WTC11 (cell line): Measurements from ENCODE around the gene CENPU. TPM values are rescaled to one million over a fixed set of nuclear protein-coding genes. Genes with fewer than 3 reads are reported as not detected.

ENCODE experiments used
- ATAC-seq: fragments of 200-7000 bp; cut with Tn5 transposase; 2 replicates; pipeline ENCODE4 v1.10.0; 2021; ENCODE audit warnings: mild to moderate bottlenecking, moderate library complexity
- CTCF ChIA-PET: fragments of 300-600 bp; sonication (Branson Sonifier 250); formaldehyde crosslinking; loops from one replicate; lab custom pipeline; 2021; ENCODE audit warnings: antibody characterized with exemption; lab: Charles Lee
- POLR2A ChIA-PET: fragments of 350-600 bp; sonication (Branson Sonifier 250); formaldehyde crosslinking; loops from one replicate; lab custom pipeline; 2021; ENCODE audit warnings: antibody characterized with exemption; lab: Charles Lee
- DNase-seq: peaks from one replicate; pipeline ENCODE4 v3.0.0; 2021; ENCODE audit warnings: low spot score
- H3K27ac Mint-ChIP-seq: 2 replicates; pipeline ENCODE4 v1.8.0; 2021; ENCODE audit warnings: mixed read lengths
- H3K27me3 Mint-ChIP-seq: 2 replicates; pipeline ENCODE4 v1.8.0; 2021; ENCODE audit warnings: low read depth, mild to moderate bottlenecking, moderate library complexity, mixed read lengths
- H3K36me3 Mint-ChIP-seq: 2 replicates; pipeline ENCODE4 v1.8.0; 2021; ENCODE audit warnings: mixed read lengths
- H3K4me1 Mint-ChIP-seq: 2 replicates; pipeline ENCODE4 v1.8.0; 2022; ENCODE audit warnings: mixed read lengths
- H3K4me3 Mint-ChIP-seq: 2 replicates; pipeline ENCODE4 v1.8.0; 2021; ENCODE audit warnings: mild to moderate bottlenecking, moderate library complexity, mixed read lengths
- H3K9me3 Mint-ChIP-seq: 2 replicates; pipeline ENCODE4 v1.8.0; 2021; ENCODE audit warnings: mixed read lengths
- AFF4 ChIP-seq: sonication (generic); formaldehyde crosslinking; IDR thresholded peaks from 2 replicates; pipeline ENCODE4 v1.8.1; 2023; ENCODE audit warnings: mild to moderate bottlenecking, missing genetic modification reagents, borderline replicate concordance
- E2F5 ChIP-seq: sonication (generic); formaldehyde crosslinking; IDR thresholded peaks from 2 replicates; pipeline ENCODE4 v1.8.1; 2022; ENCODE audit warnings: mild to moderate bottlenecking, moderate library complexity, missing genetic modification reagents
- FOXP1 ChIP-seq: sonication (generic); formaldehyde crosslinking; IDR thresholded peaks from 2 replicates; pipeline ENCODE4 v1.8.0; 2022; ENCODE audit warnings: missing genetic modification reagents, mild to moderate bottlenecking, moderate library complexity, borderline replicate concordance
- JAZF1 ChIP-seq: fragments of 250-450 bp; sonication (Bioruptor Pico); IDR thresholded peaks from 2 replicates; pipeline ENCODE4 v1.9.0; 2021; ENCODE audit warnings: moderate library complexity, mild to moderate bottlenecking, inconsistent platforms
- KAT7 ChIP-seq: sonication (generic); formaldehyde crosslinking; IDR thresholded peaks from 2 replicates; pipeline ENCODE4 v1.8.1; 2023; ENCODE audit warnings: missing genetic modification reagents, mild to moderate bottlenecking, borderline replicate concordance
- NFE2L1 ChIP-seq: sonication (generic); formaldehyde crosslinking; IDR thresholded peaks from 2 replicates; pipeline ENCODE4 v1.8.1; 2023; ENCODE audit warnings: missing genetic modification reagents
- NR3C1 ChIP-seq: sonication (generic); formaldehyde crosslinking; conservative IDR thresholded peaks from 2 replicates; pipeline ENCODE4 v1.8.1; 2023; ENCODE audit warnings: low read depth, mild to moderate bottlenecking, missing genetic modification reagents
- PRRX2 ChIP-seq: fragments of 250-450 bp; sonication (Bioruptor Pico); IDR thresholded peaks from 2 replicates; pipeline ENCODE4 v1.8.0; 2021; ENCODE audit warnings: mild to moderate bottlenecking
- RELA ChIP-seq: sonication (generic); formaldehyde crosslinking; IDR thresholded peaks from 2 replicates; pipeline ENCODE4 v1.8.1; 2022; ENCODE audit warnings: missing genetic modification reagents, mild to moderate bottlenecking, borderline replicate concordance
- SP1 ChIP-seq: sonication (generic); formaldehyde crosslinking; conservative IDR thresholded peaks from 2 replicates; pipeline ENCODE4 v1.8.1; 2022; ENCODE audit warnings: missing genetic modification reagents
- USF2 ChIP-seq: sonication (generic); formaldehyde crosslinking; IDR thresholded peaks from 2 replicates; pipeline ENCODE4 v1.8.1; 2023; ENCODE audit warnings: mild to moderate bottlenecking, missing genetic modification reagents, moderate library complexity
- total RNA-seq: library from RNA; stranded (reverse); gene quantifications from 3 replicates; pipeline ENCODE4 v1.2.3, GENCODE V29; 2021
- TF ChIP-seq, protein P1 (sequence below): sonication (generic); formaldehyde crosslinking; IDR thresholded peaks from 2 replicates; pipeline ENCODE4 v1.8.0; 2022; ENCODE audit warnings: mild to moderate bottlenecking, missing genetic modification reagents
- TF ChIP-seq, protein P2 (sequence below): sonication (generic); formaldehyde crosslinking; IDR thresholded peaks from 2 replicates; pipeline ENCODE4 v1.8.0; 2022; ENCODE audit warnings: mild to moderate bottlenecking, missing genetic modification reagents
- TF ChIP-seq, protein P3 (sequence below): fragments of 250-450 bp; sonication (Bioruptor Pico); IDR thresholded peaks from 2 replicates; pipeline ENCODE4 v1.9.0; 2021; ENCODE audit warnings: mild to moderate bottlenecking, borderline replicate concordance
- TF ChIP-seq, protein P4 (sequence below): sonication (generic); formaldehyde crosslinking; IDR thresholded peaks from 2 replicates; pipeline ENCODE4 v1.8.0; 2023; ENCODE audit warnings: mild to moderate bottlenecking, missing genetic modification reagents

CENPU gene
- total RNA-seq, 1 experiment from 2014 or later: 60.5 TPM

DNA sequence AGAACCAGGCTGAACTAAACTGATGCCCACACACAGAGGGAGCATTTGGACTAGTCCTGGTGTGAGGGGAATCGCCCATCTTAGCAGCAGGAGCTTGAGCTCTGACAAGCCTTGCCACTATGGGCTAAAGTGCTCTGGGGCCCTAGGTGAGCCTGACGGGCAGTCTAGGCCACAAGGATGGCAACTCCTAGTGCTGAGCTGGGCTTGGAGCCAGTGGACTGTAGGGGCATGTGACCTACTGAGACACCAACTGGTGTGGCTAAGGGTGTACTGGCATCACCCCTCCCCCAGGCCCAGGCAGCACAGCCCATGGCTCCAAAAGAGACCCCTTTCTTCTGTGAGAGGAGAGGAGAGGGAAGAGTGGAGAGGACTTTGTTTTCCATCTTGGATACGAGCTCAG lies 14.5 kb downstream of the CENPU start:
- H3K36me3 Mint-ChIP-seq: peaks cover 84% of the 10 kb centered on the region
- ATAC-seq (no peak), DNase-seq (no peak)
- H3K4me1 Mint-ChIP-seq: no peaks in the 10 kb centered on the region
- TF ChIP-seq NR3C1: no peak
- TF ChIP-seq KAT7: no peak
- TF ChIP-seq, protein P1, sequence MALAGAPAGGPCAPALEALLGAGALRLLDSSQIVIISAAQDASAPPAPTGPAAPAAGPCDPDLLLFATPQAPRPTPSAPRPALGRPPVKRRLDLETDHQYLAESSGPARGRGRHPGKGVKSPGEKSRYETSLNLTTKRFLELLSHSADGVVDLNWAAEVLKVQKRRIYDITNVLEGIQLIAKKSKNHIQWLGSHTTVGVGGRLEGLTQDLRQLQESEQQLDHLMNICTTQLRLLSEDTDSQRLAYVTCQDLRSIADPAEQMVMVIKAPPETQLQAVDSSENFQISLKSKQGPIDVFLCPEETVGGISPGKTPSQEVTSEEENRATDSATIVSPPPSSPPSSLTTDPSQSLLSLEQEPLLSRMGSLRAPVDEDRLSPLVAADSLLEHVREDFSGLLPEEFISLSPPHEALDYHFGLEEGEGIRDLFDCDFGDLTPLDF (CRISPR knock-in tag): no peak
- no peak for TF ChIP-seq RELA (CRISPR knock-in tag)
- TF ChIP-seq AFF4 (CRISPR knock-in tag): no peak
- TF ChIP-seq, protein P2, sequence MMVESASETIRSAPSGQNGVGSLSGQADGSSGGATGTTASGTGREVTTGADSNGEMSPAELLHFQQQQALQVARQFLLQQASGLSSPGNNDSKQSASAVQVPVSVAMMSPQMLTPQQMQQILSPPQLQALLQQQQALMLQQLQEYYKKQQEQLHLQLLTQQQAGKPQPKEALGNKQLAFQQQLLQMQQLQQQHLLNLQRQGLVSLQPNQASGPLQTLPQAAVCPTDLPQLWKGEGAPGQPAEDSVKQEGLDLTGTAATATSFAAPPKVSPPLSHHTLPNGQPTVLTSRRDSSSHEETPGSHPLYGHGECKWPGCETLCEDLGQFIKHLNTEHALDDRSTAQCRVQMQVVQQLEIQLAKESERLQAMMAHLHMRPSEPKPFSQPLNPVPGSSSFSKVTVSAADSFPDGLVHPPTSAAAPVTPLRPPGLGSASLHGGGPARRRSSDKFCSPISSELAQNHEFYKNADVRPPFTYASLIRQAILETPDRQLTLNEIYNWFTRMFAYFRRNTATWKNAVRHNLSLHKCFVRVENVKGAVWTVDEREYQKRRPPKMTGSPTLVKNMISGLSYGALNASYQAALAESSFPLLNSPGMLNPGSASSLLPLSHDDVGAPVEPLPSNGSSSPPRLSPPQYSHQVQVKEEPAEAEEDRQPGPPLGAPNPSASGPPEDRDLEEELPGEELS: no peak
- TF ChIP-seq FOXP1 (CRISPR knock-in tag): no peak
- TF ChIP-seq E2F5 (CRISPR knock-in tag): no peak
- TF ChIP-seq, protein P3, sequence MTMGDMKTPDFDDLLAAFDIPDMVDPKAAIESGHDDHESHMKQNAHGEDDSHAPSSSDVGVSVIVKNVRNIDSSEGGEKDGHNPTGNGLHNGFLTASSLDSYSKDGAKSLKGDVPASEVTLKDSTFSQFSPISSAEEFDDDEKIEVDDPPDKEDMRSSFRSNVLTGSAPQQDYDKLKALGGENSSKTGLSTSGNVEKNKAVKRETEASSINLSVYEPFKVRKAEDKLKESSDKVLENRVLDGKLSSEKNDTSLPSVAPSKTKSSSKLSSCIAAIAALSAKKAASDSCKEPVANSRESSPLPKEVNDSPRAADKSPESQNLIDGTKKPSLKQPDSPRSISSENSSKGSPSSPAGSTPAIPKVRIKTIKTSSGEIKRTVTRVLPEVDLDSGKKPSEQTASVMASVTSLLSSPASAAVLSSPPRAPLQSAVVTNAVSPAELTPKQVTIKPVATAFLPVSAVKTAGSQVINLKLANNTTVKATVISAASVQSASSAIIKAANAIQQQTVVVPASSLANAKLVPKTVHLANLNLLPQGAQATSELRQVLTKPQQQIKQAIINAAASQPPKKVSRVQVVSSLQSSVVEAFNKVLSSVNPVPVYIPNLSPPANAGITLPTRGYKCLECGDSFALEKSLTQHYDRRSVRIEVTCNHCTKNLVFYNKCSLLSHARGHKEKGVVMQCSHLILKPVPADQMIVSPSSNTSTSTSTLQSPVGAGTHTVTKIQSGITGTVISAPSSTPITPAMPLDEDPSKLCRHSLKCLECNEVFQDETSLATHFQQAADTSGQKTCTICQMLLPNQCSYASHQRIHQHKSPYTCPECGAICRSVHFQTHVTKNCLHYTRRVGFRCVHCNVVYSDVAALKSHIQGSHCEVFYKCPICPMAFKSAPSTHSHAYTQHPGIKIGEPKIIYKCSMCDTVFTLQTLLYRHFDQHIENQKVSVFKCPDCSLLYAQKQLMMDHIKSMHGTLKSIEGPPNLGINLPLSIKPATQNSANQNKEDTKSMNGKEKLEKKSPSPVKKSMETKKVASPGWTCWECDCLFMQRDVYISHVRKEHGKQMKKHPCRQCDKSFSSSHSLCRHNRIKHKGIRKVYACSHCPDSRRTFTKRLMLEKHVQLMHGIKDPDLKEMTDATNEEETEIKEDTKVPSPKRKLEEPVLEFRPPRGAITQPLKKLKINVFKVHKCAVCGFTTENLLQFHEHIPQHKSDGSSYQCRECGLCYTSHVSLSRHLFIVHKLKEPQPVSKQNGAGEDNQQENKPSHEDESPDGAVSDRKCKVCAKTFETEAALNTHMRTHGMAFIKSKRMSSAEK (CRISPR knock-in tag): no peak
- no peak overlapping the region for H3K4me3 Mint-ChIP-seq
- H3K27ac Mint-ChIP-seq: no peak overlapping the region
- H3K27me3 Mint-ChIP-seq: no peaks in the 10 kb centered on the region
- H3K9me3 Mint-ChIP-seq: no peaks in the 10 kb centered on the region
- POLR2A ChIA-PET: no interaction called here
- CTCF ChIA-PET: no interaction called here

- DNase-seq (no peak), ATAC-seq (no peak)
- Mint-ChIP-seq H3K27ac (no peak overlapping the region), H3K4me1 (no peaks in the 10 kb centered on the region), H3K9me3 (no peaks in the 10 kb centered on the region), H3K27me3 (no peaks in the 10 kb centered on the region), H3K4me3 (no peak overlapping the region), H3K36me3 (peaks cover 73% of the 10 kb centered on the region)
- CTCF ChIA-PET: interaction anchor here (0.6 kb wide), 1 partner anchor 19 kb away, joined by 4 read pairs; no protein-coding TSS in a partner anchor
- POLR2A ChIA-PET: no interaction called here
- TF ChIP-seq, protein P4, sequence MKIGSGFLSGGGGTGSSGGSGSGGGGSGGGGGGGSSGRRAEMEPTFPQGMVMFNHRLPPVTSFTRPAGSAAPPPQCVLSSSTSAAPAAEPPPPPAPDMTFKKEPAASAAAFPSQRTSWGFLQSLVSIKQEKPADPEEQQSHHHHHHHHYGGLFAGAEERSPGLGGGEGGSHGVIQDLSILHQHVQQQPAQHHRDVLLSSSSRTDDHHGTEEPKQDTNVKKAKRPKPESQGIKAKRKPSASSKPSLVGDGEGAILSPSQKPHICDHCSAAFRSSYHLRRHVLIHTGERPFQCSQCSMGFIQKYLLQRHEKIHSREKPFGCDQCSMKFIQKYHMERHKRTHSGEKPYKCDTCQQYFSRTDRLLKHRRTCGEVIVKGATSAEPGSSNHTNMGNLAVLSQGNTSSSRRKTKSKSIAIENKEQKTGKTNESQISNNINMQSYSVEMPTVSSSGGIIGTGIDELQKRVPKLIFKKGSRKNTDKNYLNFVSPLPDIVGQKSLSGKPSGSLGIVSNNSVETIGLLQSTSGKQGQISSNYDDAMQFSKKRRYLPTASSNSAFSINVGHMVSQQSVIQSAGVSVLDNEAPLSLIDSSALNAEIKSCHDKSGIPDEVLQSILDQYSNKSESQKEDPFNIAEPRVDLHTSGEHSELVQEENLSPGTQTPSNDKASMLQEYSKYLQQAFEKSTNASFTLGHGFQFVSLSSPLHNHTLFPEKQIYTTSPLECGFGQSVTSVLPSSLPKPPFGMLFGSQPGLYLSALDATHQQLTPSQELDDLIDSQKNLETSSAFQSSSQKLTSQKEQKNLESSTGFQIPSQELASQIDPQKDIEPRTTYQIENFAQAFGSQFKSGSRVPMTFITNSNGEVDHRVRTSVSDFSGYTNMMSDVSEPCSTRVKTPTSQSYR (CRISPR knock-in tag): no peak
- TF ChIP-seq JAZF1 (CRISPR knock-in tag) (no peak), NFE2L1 (CRISPR knock-in tag) (no peak), SP1 (CRISPR knock-in tag) (no peak), USF2 (CRISPR knock-in tag) (no peak), PRRX2 (no peak), FOXP1 (CRISPR knock-in tag) (no peak)
Measured at GRCh38 chr4:184715526-184715925, 18.4 kb downstream of the CENPU start.
